ENCODE data around the gene MACROD2.

The MACROD2 gene

GRCh38 chr20:14698605-14699373 lies 703.5 kb downstream of the MACROD2 start:
- no peak overlapping the region for H3K4me3 ChIP-seq (ENCODE audit: low read depth, low read length)
- TF ChIP-seq CTCF (IDR thresholded peaks at IDR 0.05; ENCODE audit: borderline replicate concordance, insufficient read depth, low read depth, low read length): no peak

- no peak for TF ChIP-seq CTCF (IDR thresholded peaks at IDR 0.05; ENCODE audit: borderline replicate concordance, insufficient read depth, low read depth, low read length)
- no peak overlapping the region for H3K4me3 ChIP-seq (ENCODE audit: low read depth, low read length)
Observed at GRCh38 chr20:14700639-14700960, 705.3 kb downstream of the MACROD2 start.

GRCh38 chr20:14701326-14701725 lies 706.0 kb downstream of the MACROD2 start:
- no peak for TF ChIP-seq CTCF (IDR thresholded peaks at IDR 0.05; ENCODE audit: borderline replicate concordance, insufficient read depth, low read depth, low read length)
- H3K4me3 ChIP-seq (ENCODE audit: low read depth, low read length): no peak overlapping the region

- no peak overlapping the region for H3K4me3 ChIP-seq (ENCODE audit: low read depth, low read length)
- TF ChIP-seq CTCF (IDR thresholded peaks at IDR 0.05; ENCODE audit: borderline replicate concordance, insufficient read depth, low read depth, low read length): no peak
Observed at GRCh38 chr20:14706555-14706954, 711.2 kb downstream of the MACROD2 start.

- no peak for TF ChIP-seq CTCF (IDR thresholded peaks at IDR 0.05; ENCODE audit: borderline replicate concordance, insufficient read depth, low read depth, low read length)
- no peak overlapping the region for H3K4me3 ChIP-seq (ENCODE audit: low read depth, low read length)
Observed at GRCh38 chr20:14707026-14707680, 711.8 kb downstream of the MACROD2 start.

- H3K4me3 ChIP-seq (ENCODE audit: low read depth, low read length): no peak overlapping the region
- no peak for TF ChIP-seq CTCF (IDR thresholded peaks at IDR 0.05; ENCODE audit: borderline replicate concordance, insufficient read depth, low read depth, low read length)
Observed at GRCh38 chr20:14707865-14708596, 712.7 kb downstream of the MACROD2 start.

Measured in GM12875 (cell line).